Trophoblast cell (in vitro differentiated cells and primary cell): ENCODE data around the gene ERP29. TPM values are rescaled to one million over a fixed set of nuclear protein-coding genes. Genes with fewer than 3 reads are reported as not detected.

ENCODE experiments used
- DNase-seq, 2 donors: peaks; one replicate each; pipeline ENCODE4 v3.0.0-alpha.2; 2016
- H2AFZ ChIP-seq: 2 replicates; pipeline ENCODE4 v1.6.1; 2013; ENCODE audit warnings: low read length, moderate library complexity, mild to moderate bottlenecking; ENCODE audit not compliant: insufficient read depth, poor library complexity
- H2AK5ac ChIP-seq: 2 replicates; pipeline ENCODE4 v1.6.1; 2013; ENCODE audit warnings: mild to moderate bottlenecking, low read length
- H2BK120ac ChIP-seq: 2 replicates; pipeline ENCODE4 v1.6.1; 2013; ENCODE audit warnings: low read length, mild to moderate bottlenecking, moderate library complexity; ENCODE audit not compliant: insufficient read depth, poor library complexity
- H2BK12ac ChIP-seq: 2 replicates; pipeline ENCODE4 v1.6.1; 2013; ENCODE audit warnings: mild to moderate bottlenecking, low read length, moderate library complexity
- H2BK5ac ChIP-seq: 2 replicates; pipeline ENCODE4 v1.6.1; 2013; ENCODE audit warnings: low read length, low read depth, moderate library complexity, mild to moderate bottlenecking; ENCODE audit not compliant: poor library complexity
- H3K14ac ChIP-seq: 2 replicates; pipeline ENCODE4 v1.6.1; 2013; ENCODE audit warnings: mild to moderate bottlenecking, low read length
- H3K18ac ChIP-seq: 2 replicates; pipeline ENCODE4 v1.6.1; 2013; ENCODE audit warnings: mild to moderate bottlenecking, low read length
- H3K23ac ChIP-seq: 2 replicates; pipeline ENCODE4 v1.6.1; 2013; ENCODE audit warnings: low read length
- H3K27ac ChIP-seq: 2 replicates; pipeline ENCODE4 v1.5.1; 2013; ENCODE audit warnings: low read depth, mild to moderate bottlenecking, inconsistent platforms, low read length, moderate library complexity
- H3K27me3 ChIP-seq: 2 replicates; pipeline ENCODE4 v1.6.1; 2013; ENCODE audit warnings: inconsistent platforms, mild to moderate bottlenecking, low read length, moderate library complexity; ENCODE audit not compliant: insufficient read depth
- H3K36me3 ChIP-seq, 2 experiments: 1 replicate in 1 of 2; 2 replicates in 1 of 2; pipeline ENCODE4 v1.6.1; 2013; ENCODE audit warnings: low read length in 2 of 2, mild to moderate bottlenecking in 2 of 2, moderate library complexity in 1 of 2; ENCODE audit not compliant: insufficient read depth in 2 of 2, control insufficient read depth in 1 of 2
- H3K4ac ChIP-seq: 2 replicates; pipeline ENCODE4 v1.6.1; 2013; ENCODE audit warnings: low read depth, mild to moderate bottlenecking, low read length, moderate library complexity
- H3K4me1 ChIP-seq, 2 experiments: 1 replicate in 1 of 2; 2 replicates in 1 of 2; pipeline ENCODE4 v1.6.1; 2013; ENCODE audit warnings: low read length in 2 of 2, mild to moderate bottlenecking in 2 of 2, moderate library complexity in 1 of 2; ENCODE audit not compliant: insufficient read depth in 2 of 2, control insufficient read depth in 1 of 2
- H3K4me2 ChIP-seq: 2 replicates; pipeline ENCODE4 v1.6.1; 2013; ENCODE audit warnings: inconsistent platforms, mild to moderate bottlenecking, low read length, moderate library complexity
- H3K4me3 ChIP-seq: 2 replicates; pipeline ENCODE4 v1.5.1; 2013; ENCODE audit warnings: mild to moderate bottlenecking, low read depth, low read length, inconsistent platforms
- H3K79me1 ChIP-seq: one replicate; pipeline ENCODE4 v1.6.1; 2013; ENCODE audit warnings: low read length
- H3K79me2 ChIP-seq: 2 replicates; pipeline ENCODE4 v1.6.1; 2013; ENCODE audit warnings: low read length, mild to moderate bottlenecking; ENCODE audit not compliant: control insufficient read depth, insufficient read depth, poor library complexity
- H3K9ac ChIP-seq: 2 replicates; pipeline ENCODE4 v1.6.1; 2013; ENCODE audit warnings: mild to moderate bottlenecking, low read length
- H3K9me3 ChIP-seq: 2 replicates; pipeline ENCODE4 v1.6.1; 2013; ENCODE audit warnings: low read depth, mild to moderate bottlenecking, control low read depth, inconsistent platforms, low read length; ENCODE audit not compliant: insufficient read depth
- H4K12ac ChIP-seq: 2 replicates; pipeline ENCODE4 v1.6.1; 2013; ENCODE audit warnings: low read depth, mild to moderate bottlenecking, low read length, moderate library complexity
- H4K8ac ChIP-seq: 2 replicates; pipeline ENCODE4 v1.6.1; 2013; ENCODE audit warnings: low read depth, mild to moderate bottlenecking, low read length, moderate library complexity
- H4K91ac ChIP-seq: one replicate; pipeline ENCODE4 v1.6.1; 2013; ENCODE audit warnings: low read depth, mild to moderate bottlenecking, low read length, moderate library complexity
- WGBS: extraction: QIAGEN DNeasy Blood & Tissue Kit; methylation state at CpG from one replicate; pipeline ENCODE4 v1.1.7; 2013; ENCODE audit warnings: missing lambda C conversion rate; ENCODE audit not compliant: insufficient read length, insufficient coverage; ENCODE audit errors: extremely low coverage; 5-methylcytosine and 5-hydroxymethylcytosine counted together
- polyA plus RNA-seq: library from polyadenylated mRNA; stranded (reverse); fragments of 200-250 nt; gene quantifications from 2 replicates; pipeline ENCODE4 v1.2.3, GENCODE V29; 2013

Gene ERP29
- polyA plus RNA-seq: 141 and 146 TPM in 2 replicates

DNA sequence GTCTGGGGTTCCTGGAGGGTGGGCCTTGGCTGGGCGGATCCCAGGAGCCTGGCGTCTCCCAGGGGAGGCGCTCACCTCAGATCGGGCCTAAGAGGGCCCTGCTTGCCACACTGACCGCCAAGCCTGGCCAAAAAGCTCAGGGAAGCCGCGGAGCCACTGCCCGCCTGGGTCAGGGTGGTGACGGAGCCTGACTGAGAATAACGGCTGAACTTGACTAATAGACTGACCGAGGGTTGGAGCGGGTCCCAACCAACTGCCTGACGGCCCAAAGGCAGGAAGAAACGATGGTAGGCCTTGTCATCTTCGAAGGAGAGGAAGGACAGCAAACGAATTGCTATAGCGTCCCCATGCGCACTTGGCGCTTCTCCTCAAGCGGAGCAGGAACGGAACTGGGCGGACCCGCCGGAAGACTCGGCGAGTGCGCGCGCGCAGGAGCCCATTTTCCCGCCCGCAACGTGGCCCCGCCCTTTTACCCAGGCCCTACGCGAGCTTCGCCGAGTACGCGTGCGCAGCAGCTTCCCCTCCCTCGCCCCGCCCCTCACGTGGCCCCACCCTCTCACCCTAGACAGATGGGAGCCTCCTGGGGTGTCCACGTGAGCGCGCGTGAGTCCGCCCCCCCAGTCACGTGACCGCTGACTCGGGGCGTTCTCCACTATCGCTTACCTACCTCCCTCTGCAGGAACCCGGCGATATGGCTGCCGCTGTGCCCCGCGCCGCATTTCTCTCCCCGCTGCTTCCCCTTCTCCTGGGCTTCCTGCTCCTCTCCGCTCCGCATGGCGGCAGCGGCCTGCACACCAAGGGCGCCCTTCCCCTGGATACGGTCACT lies at the start of gene ERP29, which contains the start of gene TMEM116:
TSS of gene ERP29 (plus strand) at position 652 of the 826 bp plus-strand sequence. CDS start at position 692, 40 bp downstream.
TSS of gene TMEM116 (minus strand) at position 391 of the 826 bp plus-strand sequence. CDS start 7,895 bp downstream, outside the sequence.
- peaks cover 7 to 13% of the 10 kb centered on the region in 2 experiments for H3K4me1 ChIP-seq
- H4K12ac ChIP-seq: peak within 1 kb of the TSS; percentile 78
- H2BK120ac ChIP-seq: peak within 1 kb of the TSS; percentile 54
- H2BK5ac ChIP-seq: peak within 1 kb of the TSS; percentile 68
- peak within 1 kb of the TSS; percentile 70 for H3K18ac ChIP-seq
- H4K8ac ChIP-seq: peak within 1 kb of the TSS; percentile 92
- peak within 1 kb of the TSS; percentile 4 for H2AK5ac ChIP-seq
- peak within 1 kb of the TSS; percentile 97 for H3K4ac ChIP-seq
- H3K4me2 ChIP-seq: peak within 1 kb of the TSS; percentile 94
- peaks cover 18% of the 10 kb centered on the region for H3K79me2 ChIP-seq
- H3K36me3 ChIP-seq: peaks cover 0 to 2% of the 10 kb centered on the region in 2 experiments
- peaks cover 5% of the 10 kb centered on the region for H3K9me3 ChIP-seq
- peak within 1 kb of the TSS; percentile 99 for H3K4me3 ChIP-seq
- peak within 1 kb of the TSS; percentile 97 for H3K14ac ChIP-seq
- H3K79me1 ChIP-seq: peaks cover 15% of the 10 kb centered on the region
- no peaks in the 10 kb centered on the region for H3K27me3 ChIP-seq
- no CpG with 5 or more reads among the region's 67 CpGs for WGBS
- no peak within 1 kb of the TSS for H2BK12ac ChIP-seq
- DNase-seq: peak; percentile 99
- peak within 1 kb of the TSS; percentile 96 for H4K91ac ChIP-seq
- H3K9ac ChIP-seq: peak within 1 kb of the TSS; percentile 98
- H3K23ac ChIP-seq: no peak within 1 kb of the TSS
- H3K27ac ChIP-seq: peak within 1 kb of the TSS; percentile 95
- peak within 1 kb of the TSS; percentile 72 for H2AFZ ChIP-seq

DNA sequence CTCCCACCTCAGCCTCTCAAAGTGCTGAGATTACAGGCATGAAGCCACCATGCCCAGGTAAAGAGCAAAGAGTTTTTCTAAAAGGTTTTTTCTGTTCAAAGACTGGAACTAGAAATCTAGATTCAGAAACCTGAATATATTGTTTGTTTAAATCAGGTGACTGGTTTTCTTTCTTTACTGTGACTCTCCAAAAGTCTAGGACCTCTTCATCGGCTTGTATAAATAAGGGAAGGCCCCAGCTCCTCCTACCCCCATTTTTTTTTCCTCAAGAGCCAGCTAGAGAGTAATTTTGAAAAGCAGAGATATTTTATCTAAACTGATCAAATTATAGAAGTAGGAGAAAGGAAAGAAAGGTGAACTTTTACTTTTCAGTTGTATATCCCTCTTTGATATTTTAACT lies 48.3 kb upstream of the ERP29 start:
- no peak overlapping the region for H3K4me2 ChIP-seq
- no peaks in the 10 kb centered on the region for H3K36me3 ChIP-seq
- no peak overlapping the region for H3K23ac ChIP-seq
- H4K8ac ChIP-seq: no peak overlapping the region
- no peak overlapping the region for H3K9ac ChIP-seq
- H3K79me1 ChIP-seq: no peaks in the 10 kb centered on the region
- DNase-seq: no peak
- WGBS: no CpG with 5 or more reads among the region's 1 CpG
- no peaks in the 10 kb centered on the region for H3K4me1 ChIP-seq
- H2AFZ ChIP-seq: no peak overlapping the region
- no peaks in the 10 kb centered on the region for H3K79me2 ChIP-seq
- H3K14ac ChIP-seq: no peak overlapping the region
- H3K9me3 ChIP-seq: no peaks in the 10 kb centered on the region
- no peak overlapping the region for H3K4me3 ChIP-seq
- H3K27me3 ChIP-seq: no peaks in the 10 kb centered on the region
- no peak overlapping the region for H3K18ac ChIP-seq
- H2BK12ac ChIP-seq: no peak overlapping the region
- no peak overlapping the region for H2BK120ac ChIP-seq
- no peak overlapping the region for H3K4ac ChIP-seq
- no peak overlapping the region for H2AK5ac ChIP-seq
- no peak overlapping the region for H4K91ac ChIP-seq
- H2BK5ac ChIP-seq: no peak overlapping the region
- no peak overlapping the region for H3K27ac ChIP-seq
- no peak overlapping the region for H4K12ac ChIP-seq

DNA sequence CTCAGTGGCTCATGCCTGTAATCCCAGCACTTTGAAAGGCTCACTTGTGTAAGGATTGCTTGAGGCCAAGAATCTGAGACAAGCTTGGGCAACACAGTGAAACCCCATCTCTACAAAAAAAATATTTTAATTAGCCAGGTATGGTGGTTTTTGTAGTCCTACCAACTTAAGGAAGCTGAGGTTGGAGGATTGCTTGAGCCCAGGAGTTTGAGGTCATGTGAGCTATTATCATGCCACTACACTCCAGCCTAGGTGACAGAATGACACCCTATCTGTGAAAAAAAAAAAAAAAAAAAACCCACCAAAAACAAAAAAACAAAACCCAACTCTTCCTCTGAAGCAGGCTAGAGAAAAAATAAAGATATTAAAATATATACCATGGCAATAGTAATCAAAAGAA lies 41.4 kb upstream of the ERP29 start:
- Histone ChIP-seq H3K79me2 (no peaks in the 10 kb centered on the region), H2AFZ (no peak overlapping the region), H3K4me3 (no peak overlapping the region), H2BK12ac (no peak overlapping the region), H4K91ac (no peak overlapping the region), H3K18ac (no peak overlapping the region), H2BK5ac (no peak overlapping the region), H3K27ac (no peak overlapping the region), H3K23ac (no peak overlapping the region), H3K14ac (no peak overlapping the region), H2BK120ac (no peak overlapping the region), H3K4me2 (no peak overlapping the region), H3K79me1 (no peaks in the 10 kb centered on the region), H4K8ac (no peak overlapping the region), H3K9ac (no peak overlapping the region), H4K12ac (no peak overlapping the region), H2AK5ac (no peak overlapping the region), H3K36me3 (no peaks in the 10 kb centered on the region), H3K4ac (no peak overlapping the region), H3K9me3 (no peaks in the 10 kb centered on the region), H3K4me1 (no peaks in the 10 kb centered on the region), H3K27me3 (no peaks in the 10 kb centered on the region)
- DNase-seq: no peak

DNA sequence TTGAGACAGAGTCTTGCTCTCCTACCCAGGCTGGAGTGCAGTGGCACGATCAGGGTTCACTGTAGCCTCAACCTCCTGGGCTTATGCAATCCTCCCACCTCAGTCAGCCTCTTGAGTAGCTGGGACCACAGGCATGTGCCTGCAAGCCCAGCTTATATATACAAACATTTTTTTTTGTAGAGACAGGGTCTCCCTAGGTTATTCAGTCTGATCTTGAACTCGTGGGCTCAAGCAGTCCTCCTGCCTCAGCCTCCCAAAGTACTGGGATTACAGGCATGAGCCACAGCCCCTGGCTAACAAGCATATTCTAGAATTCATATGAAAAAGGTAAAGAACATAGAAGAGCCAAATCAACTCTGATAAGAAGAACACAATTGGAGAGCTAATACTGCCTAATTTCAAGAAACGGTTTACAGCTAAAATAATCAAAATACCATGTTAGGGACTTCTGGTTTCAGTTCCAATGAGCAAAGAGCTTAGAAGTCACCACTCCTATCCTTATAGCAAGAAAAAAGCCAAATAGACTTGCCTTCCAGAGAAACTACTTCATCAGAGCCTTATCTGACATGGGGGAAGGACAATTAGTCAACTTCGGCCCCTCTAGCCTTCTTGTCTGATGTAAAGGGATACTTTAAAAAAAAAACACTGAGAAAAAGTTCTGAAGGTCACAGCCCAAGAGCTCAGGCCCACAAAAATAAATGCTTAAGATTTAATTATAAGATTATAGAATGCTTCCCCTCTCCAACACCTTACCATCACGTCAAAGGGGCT lies 37.9 kb upstream of the ERP29 start:
- Histone ChIP-seq H3K27me3 (no peaks in the 10 kb centered on the region), H2BK12ac (no peak overlapping the region), H3K9me3 (no peaks in the 10 kb centered on the region), H3K79me2 (no peaks in the 10 kb centered on the region), H2AK5ac (no peak overlapping the region), H3K36me3 (no peaks in the 10 kb centered on the region), H3K4me2 (no peak overlapping the region), H3K4me3 (no peak overlapping the region), H3K27ac (no peak overlapping the region), H2BK120ac (no peak overlapping the region), H2BK5ac (no peak overlapping the region), H4K91ac (no peak overlapping the region), H4K12ac (no peak overlapping the region), H3K79me1 (no peaks in the 10 kb centered on the region), H3K23ac (no peak overlapping the region), H2AFZ (no peak overlapping the region), H3K9ac (no peak overlapping the region), H3K14ac (no peak overlapping the region), H3K4me1 (no peaks in the 10 kb centered on the region), H4K8ac (no peak overlapping the region), H3K18ac (no peak overlapping the region), H3K4ac (no peak overlapping the region)
- WGBS: no CpG with 5 or more reads among the region's 5 CpGs
- no peak for DNase-seq
